ENCODE measurements around the gene NFKBIE.

DNA sequence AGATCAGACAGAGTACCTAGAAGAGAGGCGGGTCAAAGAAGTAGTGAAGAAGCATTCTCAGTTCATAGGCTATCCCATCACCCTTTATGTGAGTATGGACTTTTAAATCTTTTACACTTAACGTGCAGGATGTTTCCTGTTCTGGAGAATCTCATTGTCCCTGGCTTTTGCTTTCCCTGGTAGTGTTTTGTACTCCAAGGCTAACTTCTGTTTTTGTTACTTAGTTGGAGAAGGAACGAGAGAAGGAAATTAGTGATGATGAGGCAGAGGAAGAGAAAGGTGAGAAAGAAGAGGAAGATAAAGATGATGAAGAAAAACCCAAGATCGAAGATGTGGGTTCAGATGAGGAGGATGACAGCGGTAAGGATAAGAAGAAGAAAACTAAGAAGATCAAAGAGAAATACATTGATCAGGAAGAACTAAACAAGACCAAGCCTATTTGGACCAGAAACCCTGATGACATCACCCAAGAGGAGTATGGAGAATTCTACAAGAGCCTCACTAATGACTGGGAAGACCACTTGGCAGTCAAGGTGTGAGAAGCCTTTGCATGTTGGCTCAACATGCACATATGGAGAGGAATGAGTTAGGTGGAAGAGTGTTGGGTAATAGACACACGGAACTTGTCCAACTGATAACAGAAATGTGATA lies 15.2 kb downstream of the NFKBIE start:
- TF ChIP-seq EZH2 (IDR thresholded peaks at IDR 0.05; ENCODE audit: borderline replicate concordance) (no peak), EZH2phosphoT487 (IDR thresholded peaks at IDR 0.05; ENCODE audit: low read depth, severe bottlenecking, unreplicated experiment) (no peak)
- TF ChIP-seq, protein P1, sequence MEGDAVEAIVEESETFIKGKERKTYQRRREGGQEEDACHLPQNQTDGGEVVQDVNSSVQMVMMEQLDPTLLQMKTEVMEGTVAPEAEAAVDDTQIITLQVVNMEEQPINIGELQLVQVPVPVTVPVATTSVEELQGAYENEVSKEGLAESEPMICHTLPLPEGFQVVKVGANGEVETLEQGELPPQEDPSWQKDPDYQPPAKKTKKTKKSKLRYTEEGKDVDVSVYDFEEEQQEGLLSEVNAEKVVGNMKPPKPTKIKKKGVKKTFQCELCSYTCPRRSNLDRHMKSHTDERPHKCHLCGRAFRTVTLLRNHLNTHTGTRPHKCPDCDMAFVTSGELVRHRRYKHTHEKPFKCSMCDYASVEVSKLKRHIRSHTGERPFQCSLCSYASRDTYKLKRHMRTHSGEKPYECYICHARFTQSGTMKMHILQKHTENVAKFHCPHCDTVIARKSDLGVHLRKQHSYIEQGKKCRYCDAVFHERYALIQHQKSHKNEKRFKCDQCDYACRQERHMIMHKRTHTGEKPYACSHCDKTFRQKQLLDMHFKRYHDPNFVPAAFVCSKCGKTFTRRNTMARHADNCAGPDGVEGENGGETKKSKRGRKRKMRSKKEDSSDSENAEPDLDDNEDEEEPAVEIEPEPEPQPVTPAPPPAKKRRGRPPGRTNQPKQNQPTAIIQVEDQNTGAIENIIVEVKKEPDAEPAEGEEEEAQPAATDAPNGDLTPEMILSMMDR (IDR thresholded peaks at IDR 0.05; ENCODE audit: poor library complexity): no peak

Data from hepatocyte (in vitro differentiated cells).